Dermis microvascular lymphatic vessel endothelial cell (primary cell): ENCODE measurements around the gene CAPN7. TPM values are rescaled to one million over a fixed set of nuclear protein-coding genes. Genes with fewer than 3 reads are reported as not detected.

Source experiments
- DNase-seq, 2 donors: peaks; one replicate each; pipeline versions ENCODE4 v3.0.0 to v3.0.0-alpha.2; 2010; ENCODE audit warnings: low read depth in 2 of 2
- total RNA-seq: library from RNA; depleted of rRNA; stranded (reverse); fragments of >200 nt; gene quantifications from 2 replicates; pipeline ENCODE4 v1.2.1, GENCODE V29; 2014

The CAPN7 gene
- total RNA-seq, 1 donor from 2014 or later: 21.1 TPM

- DNase-seq: no peak
These were observed 67.2 kb downstream of the CAPN7 start for GRCh38 chr3:15273227-15273626.

GRCh38 chr3:15276028-15276724, 70.1 kb downstream of the CAPN7 start:
- peak in 1 of 2 donors; percentile 25 for DNase-seq

- no peak for DNase-seq
These were observed 71.9 kb downstream of the CAPN7 start for GRCh38 chr3:15277861-15278500.

GRCh38 chr3:15279205-15279604, 73.2 kb downstream of the CAPN7 start:
- DNase-seq: no peak

- DNase-seq: no peak
These were observed 73.8 kb downstream of the CAPN7 start for GRCh38 chr3:15279671-15280402.

GRCh38 chr3:15280853-15281532, 74.9 kb downstream of the CAPN7 start:
- DNase-seq: no peak

- no peak for DNase-seq
These were observed 75.8 kb downstream of the CAPN7 start for GRCh38 chr3:15281817-15282216.

GRCh38 chr3:15283702-15284101, 77.7 kb downstream of the CAPN7 start:
- no peak for DNase-seq

GRCh38 chr3:15284121-15284889, 78.3 kb downstream of the CAPN7 start:
- peak in 1 of 2 donors; percentile 34 for DNase-seq

- DNase-seq: no peak
These were observed 80.0 kb downstream of the CAPN7 start for GRCh38 chr3:15286022-15286421.

GRCh38 chr3:15287565-15288330, 81.7 kb downstream of the CAPN7 start:
- no peak for DNase-seq

GRCh38 chr3:15288331-15289035, 82.4 kb downstream of the CAPN7 start:
- no peak for DNase-seq

- no peak for DNase-seq
These were observed 83.6 kb downstream of the CAPN7 start for GRCh38 chr3:15289661-15290060.

GRCh38 chr3:15290736-15291135, 84.7 kb downstream of the CAPN7 start:
- no peak for DNase-seq

GRCh38 chr3:15291589-15292541, 85.8 kb downstream of the CAPN7 start:
- DNase-seq: peak in 1 of 2 donors; percentile 61

GRCh38 chr3:15292765-15293522, 86.9 kb downstream of the CAPN7 start:
- peak in 1 of 2 donors; percentile 30 for DNase-seq

GRCh38 chr3:15294929-15295328, 88.9 kb downstream of the CAPN7 start:
- peak; percentile 69 to 79 for DNase-seq

GRCh38 chr3:15295506-15295905, 89.5 kb downstream of the CAPN7 start:
- DNase-seq: peak; percentile 98 to 100
